EL (cell line): Measurements from ENCODE around the gene RENBP.

Experiments used
- DNase-seq: peaks from one replicate; pipeline ENCODE4 v3.0.0-alpha.2; 2016

RENBP gene

GRCh38 chrX:153931748-153932147 lies 12.7 kb downstream of the RENBP start:
- DNase-seq = no peak

- no peak for DNase-seq
These were observed 13.3 kb downstream of the RENBP start for GRCh38 chrX:153931151-153931550.

GRCh38 chrX:153930011-153930910 lies 14.2 kb downstream of the RENBP start:
- DNase-seq = no peak

GRCh38 chrX:153929576-153929975 lies 14.9 kb downstream of the RENBP start:
- no peak for DNase-seq

- no peak for DNase-seq
These were observed 15.6 kb downstream of the RENBP start for GRCh38 chrX:153928846-153929245.

GRCh38 chrX:153927922-153928760 lies 16.3 kb downstream of the RENBP start:
- peak; percentile 96 for DNase-seq

GRCh38 chrX:153927672-153927921 lies 16.8 kb downstream of the RENBP start:
- DNase-seq = no peak

GRCh38 chrX:153926858-153927671 lies 17.4 kb downstream of the RENBP start:
- DNase-seq = peak; percentile 33

GRCh38 chrX:153926552-153926857 lies 17.9 kb downstream of the RENBP start:
- no peak for DNase-seq

- DNase-seq = no peak
These were observed 18.5 kb downstream of the RENBP start, which contains the start of gene ARHGAP4 for GRCh38 chrX:153925739-153926551. Gene ARHGAP4, minus strand, starts transcription at chrX:153926264. Its CDS starts 62 bp downstream, at chrX:153926202.

- no peak for DNase-seq
These were observed 19.1 kb downstream of the RENBP start for GRCh38 chrX:153925387-153925738.

GRCh38 chrX:153924149-153924861 lies 20.1 kb downstream of the RENBP start:
- peak; percentile 29 for DNase-seq

GRCh38 chrX:153922932-153923857 lies 21.2 kb downstream of the RENBP start:
- peak; percentile 60 for DNase-seq

GRCh38 chrX:153921511-153922446 lies 22.7 kb downstream of the RENBP start:
- DNase-seq = no peak

- no peak for DNase-seq
These were observed 23.4 kb downstream of the RENBP start for GRCh38 chrX:153921070-153921469.

- DNase-seq = no peak
These were observed 23.9 kb downstream of the RENBP start for GRCh38 chrX:153920546-153920945.

GRCh38 chrX:153919281-153919680 lies 25.2 kb downstream of the RENBP start:
- DNase-seq = no peak

- DNase-seq = no peak
These were observed 26.6 kb downstream of the RENBP start for GRCh38 chrX:153917869-153918268.

- DNase-seq = no peak
These were observed 30.7 kb downstream of the RENBP start for GRCh38 chrX:153913701-153914100.

- no peak for DNase-seq
These were observed 31.2 kb downstream of the RENBP start for GRCh38 chrX:153913211-153913610.
